ENCODE measurements around the gene MOB4.
"Not testable (repeated sequence)": the region's sequence is repeated elsewhere in the genome, so short reads cannot be mapped to it uniquely, and the experiment has no call there.

Gene MOB4

GRCh38 chr2:197515739-197516392 is at the start of gene MOB4:
MOB4 (plus strand) TSS chr2:197516066; CDS start chr2:197516087, 21 bp downstream.
- FAIRE-seq = no peak

DNA sequence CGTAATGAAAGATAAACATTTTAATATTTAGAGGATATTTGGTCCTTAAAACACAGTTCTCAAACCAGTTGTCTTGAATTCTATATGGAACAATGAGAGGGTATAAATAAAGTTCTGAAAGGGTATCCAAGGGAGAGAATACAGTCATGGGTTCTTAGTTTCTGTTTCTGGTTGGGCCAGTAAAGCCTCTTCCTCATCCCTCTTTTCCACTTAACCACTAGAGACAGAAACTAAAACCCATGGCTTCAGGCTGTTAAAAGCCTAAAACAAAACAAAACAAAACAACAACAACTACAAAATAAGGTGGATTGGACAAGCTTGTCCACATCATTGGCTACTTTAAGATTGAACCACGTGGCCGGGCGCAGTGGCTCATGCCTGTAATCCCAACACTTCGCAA is 43.7 kb upstream of the MOB4 start:
- FAIRE-seq = no peak

GRCh38 chr2:197477797-197478196 is 38.1 kb upstream of the MOB4 start:
- FAIRE-seq = no peak

GRCh38 chr2:197480165-197481036 is 35.5 kb upstream of the MOB4 start:
- no peak for FAIRE-seq

DNA sequence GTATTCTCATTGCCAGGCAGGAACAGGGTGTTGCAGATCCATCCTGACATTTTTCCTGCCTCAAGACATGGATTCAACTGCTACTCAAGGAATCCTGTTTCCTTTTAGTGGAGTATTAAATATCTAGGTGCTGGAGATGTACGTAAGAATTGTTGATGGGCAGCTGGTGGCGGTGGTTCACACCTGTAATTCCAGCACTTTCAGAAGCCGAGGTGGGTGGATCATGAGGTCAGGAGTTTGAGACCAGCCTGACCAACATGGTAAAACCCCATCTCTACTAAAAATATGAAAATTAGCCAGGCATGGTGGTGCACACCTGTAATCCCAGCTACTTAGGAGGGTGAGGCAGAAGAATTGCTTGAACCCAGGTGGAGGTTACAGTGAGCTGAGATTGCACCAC is 31.6 kb upstream of the MOB4 start:
- not testable (repeated sequence) for FAIRE-seq

GRCh38 chr2:197486175-197486574 is 29.7 kb upstream of the MOB4 start:
- FAIRE-seq = no peak

DNA sequence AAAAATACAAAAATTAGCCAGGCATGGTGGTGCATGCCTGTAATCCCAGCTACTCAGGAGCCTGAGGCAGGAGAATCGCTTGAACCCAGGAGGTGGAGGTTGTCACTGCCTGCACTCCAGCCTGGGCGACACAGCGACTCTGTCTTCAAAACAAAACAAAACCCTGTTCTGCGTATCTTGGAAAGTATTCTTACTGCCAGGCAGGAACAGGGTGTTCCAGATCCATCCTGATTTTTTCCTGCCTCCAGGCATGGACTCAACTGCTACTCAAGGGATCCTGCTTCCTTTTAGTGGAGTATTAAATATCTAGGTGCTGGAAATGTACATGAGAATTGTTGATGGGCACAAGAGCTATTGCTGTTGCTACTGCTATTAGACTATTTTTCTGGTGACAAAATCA is 28.5 kb upstream of the MOB4 start:
- FAIRE-seq = no peak

DNA sequence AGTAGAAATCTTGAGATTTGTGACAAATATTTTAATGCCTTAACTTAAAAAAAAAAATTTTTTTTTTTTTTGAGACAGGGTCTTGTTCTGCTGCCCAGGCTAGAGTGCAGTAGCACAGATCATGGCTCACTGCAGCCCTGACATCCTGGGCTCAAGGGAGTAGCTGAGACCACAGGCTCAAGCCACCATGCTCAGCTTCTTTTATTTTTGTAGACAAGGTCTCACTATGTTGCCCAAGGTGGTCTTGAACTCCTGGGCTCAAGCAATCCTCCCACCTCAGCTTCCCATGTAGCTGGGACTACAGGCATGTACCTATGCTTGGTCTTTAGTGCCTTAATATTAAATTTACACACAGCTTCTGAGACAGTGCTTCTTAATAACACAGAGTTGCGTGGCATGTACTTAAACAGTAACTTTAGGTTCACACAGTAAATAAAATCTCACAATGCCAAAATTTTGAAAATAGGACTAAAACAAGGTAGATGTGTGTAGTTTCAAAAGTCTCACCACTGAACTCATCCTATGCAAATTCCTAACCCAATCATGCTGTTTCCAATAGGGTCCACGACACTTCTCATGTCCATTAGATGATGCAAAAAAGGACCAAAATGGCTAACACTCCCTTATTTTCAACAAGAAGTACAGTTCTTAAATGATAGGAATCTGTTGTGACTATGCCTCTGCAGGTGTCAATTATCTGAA is 20.3 kb upstream of the MOB4 start:
- no peak for FAIRE-seq

DNA sequence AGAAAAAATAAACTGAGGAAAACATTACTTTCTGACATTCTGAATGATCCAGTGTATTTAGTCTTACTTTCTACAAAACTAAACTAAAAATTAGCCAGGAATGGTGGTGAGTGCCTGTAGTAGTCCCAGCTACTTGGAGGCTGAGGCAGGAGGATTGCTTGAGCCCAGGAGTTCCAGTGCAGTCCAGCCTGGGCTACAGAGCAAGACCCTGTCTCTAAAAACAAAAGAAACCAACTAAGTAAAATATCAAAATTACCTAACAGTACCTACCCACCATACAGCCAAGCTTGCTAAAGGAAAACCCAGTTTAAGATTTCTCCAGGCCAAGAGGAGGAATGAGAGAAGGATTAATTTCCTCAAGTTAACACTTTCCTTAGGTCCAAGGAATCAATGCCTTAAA is 19.2 kb upstream of the MOB4 start:
- FAIRE-seq = no peak

DNA sequence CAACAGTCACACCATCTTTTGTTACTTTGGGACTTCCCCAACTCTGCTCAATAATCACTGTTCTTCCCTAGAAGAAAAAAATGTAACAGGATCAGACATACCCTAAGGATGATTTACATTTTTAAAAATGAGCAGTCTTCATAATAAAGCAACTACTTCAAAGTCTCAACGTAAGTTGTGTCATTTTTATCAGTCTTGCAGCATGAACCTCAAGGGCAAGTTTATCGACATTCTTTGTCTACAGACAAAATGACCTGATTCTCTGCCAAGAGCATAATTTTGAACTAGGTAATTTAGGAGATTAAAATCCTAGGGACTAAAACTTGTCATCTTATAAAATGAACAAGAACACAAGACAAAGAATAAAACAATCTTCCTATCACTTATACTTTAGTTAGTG is 18.5 kb upstream of the MOB4 start:
- FAIRE-seq = no peak

- FAIRE-seq = no peak
Measured at GRCh38 chr2:197498235-197498936, 17.5 kb upstream of the MOB4 start.

DNA sequence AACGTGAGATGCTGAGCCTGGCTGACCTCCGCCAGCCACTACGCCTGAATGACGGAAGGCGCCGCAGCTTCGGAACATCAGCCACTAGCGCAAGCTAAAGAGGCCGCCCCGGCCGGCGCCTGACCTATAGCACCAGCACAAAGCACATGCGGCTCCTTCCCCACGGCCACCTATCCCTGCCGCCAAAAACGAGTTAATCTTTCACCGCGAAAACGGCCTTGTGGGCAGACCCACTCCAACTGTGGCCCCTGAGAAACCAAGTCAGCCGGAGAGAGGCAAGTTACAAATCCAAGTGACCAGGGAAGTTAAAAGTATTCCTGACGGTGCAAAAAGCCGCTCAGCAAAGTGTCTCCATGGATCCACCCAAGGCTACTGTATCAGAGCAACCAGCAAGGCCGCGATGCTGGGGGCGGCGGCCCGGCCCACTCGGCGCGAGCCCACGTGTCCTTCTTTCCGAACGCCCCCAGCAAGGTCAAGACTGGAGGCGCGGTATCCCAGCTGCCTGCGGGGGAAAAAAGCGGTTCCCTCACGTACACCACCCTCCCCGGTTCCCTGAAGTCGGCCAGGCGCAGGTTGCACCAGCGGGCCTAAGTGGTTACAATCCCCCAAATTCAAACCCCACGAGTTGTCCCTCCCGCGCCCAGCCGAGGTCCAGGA is 16.8 kb upstream of the MOB4 start:
- no peak for FAIRE-seq

- no peak for FAIRE-seq
Measured at GRCh38 chr2:197499594-197500502, 16.0 kb upstream of the MOB4 start, which contains the start of the genes HSPD1 and HSPE1. HSPD1 (minus strand) TSS chr2:197499840; CDS start chr2:197498848, 992 bp downstream. HSPE1 (plus strand) TSS chr2:197500379; CDS start chr2:197500437, 58 bp downstream.

GRCh38 chr2:197500503-197501131 is 15.2 kb upstream of the MOB4 start:
- FAIRE-seq = no peak

DNA sequence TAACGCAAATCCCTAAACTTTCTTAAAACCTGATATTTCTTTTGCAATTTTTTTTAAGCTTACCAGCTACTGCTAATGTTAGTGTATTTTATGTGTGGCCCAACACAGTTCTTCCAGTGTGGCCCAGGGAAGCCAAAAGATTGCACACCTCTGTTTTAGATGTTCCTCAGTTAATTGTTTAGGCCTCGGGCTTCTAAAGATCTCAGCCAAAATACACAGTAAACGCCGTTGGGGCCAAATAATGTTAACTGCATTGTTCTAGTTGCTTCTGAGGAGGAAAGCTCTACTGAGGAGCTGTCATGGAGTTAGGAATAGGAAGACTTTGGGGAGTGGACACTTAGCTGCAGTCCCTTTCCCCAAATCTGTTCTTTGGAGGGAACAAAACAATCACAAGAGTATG is 13.7 kb upstream of the MOB4 start:
- FAIRE-seq = no peak

DNA sequence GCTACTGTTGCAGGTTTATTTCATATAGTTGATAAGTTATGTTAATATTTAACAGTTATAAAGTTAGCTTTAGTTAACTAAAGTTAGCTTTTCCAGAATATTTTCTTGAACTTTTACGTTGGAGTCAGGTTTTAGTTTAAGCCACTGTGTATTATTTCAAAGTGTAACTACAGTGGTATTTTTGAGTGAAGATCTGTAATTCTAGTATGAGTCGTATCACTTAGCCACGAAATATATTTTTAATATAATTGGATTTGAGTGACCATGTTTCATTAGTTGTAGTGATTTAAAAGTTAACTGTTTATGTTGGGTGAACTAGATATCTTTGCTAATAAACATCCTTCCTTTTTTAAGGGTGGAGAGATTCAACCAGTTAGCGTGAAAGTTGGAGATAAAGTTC is 13.2 kb upstream of the MOB4 start:
- FAIRE-seq = no peak

DNA sequence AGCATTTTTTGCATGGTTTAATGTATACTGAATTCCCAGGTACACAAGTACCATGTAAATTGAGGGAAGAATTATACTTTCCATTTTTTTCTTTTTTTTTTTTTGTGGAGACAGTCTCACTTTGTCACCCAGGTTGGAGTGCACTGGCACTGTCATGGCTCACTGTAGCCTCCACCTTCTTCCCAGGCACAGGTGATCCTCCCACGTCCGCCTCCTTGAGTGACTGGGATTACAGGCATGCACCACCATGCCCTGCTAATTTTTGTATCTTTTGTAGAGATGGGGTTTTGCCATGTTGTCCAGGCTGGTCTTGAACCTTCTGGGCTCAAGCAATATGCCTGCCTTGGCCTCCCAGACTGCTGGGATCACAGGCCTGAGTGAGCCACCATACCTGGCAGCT is 11.9 kb upstream of the MOB4 start:
- FAIRE-seq = no peak

GRCh38 chr2:197504512-197504911 is 11.4 kb upstream of the MOB4 start:
- no peak for FAIRE-seq

DNA sequence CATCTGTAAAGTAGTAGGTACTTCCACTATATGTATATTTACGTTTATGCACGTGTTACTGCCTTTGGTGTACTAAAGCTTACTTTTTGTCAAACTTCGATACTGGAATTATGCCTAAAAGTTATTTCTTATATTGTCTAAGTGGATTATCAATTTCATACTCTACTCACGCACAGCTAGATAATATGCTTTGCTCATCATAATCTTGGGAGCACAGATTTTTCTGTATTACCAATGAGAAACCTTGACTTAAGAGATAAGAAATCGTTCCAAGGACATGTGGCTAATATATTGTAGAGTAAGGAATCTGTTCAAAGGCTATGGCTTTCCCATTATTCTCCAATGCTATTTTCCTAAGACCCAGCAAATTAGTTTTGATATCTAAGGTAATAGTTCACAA is 9.2 kb upstream of the MOB4 start:
- FAIRE-seq = no peak

DNA sequence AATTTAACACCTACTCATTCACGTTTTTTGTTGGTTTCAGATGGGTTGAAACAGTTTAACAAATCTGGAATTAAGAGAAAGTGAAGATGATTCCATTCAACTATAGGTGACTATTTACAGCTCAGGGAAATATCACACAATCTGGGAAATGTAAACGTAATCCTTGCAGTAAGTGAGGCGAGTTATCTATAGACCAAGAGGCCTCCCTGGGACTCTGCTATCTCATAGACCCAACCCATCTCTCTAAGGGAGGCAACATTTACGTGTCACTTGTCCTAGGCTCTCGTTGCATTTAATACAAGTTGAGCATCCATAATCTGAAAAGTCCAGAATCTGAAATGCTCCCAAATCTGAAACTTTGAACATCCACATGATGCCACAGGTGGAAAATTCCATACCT is 2.0 kb upstream of the MOB4 start:
- FAIRE-seq = no peak

GRCh38 chr2:197514754-197515153 is 1.1 kb upstream of the MOB4 start:
- no peak for FAIRE-seq

All from islet of Langerhans (tissue), 1 donor.